H1 (cell line): Measurements from ENCODE around the gene DYDC1. TPM values are rescaled to one million over a fixed set of nuclear protein-coding genes. Genes with fewer than 3 reads are reported as not detected.

Source experiments
- EGR1 ChIP-seq: IDR thresholded peaks from 2 replicates; pipeline ENCODE4 v1.6.1; 2011; ENCODE audit warnings: low read depth, low read length, borderline replicate concordance
- PHF8 ChIP-seq: fragments of 200-600 bp; sonication (generic); conservative IDR thresholded peaks from 2 replicates; pipeline ENCODE4 v1.7.1; 2012; ENCODE audit warnings: low read depth, mild to moderate bottlenecking, inconsistent platforms, low read length, moderate library complexity
- TCF12 ChIP-seq: IDR thresholded peaks from 2 replicates; pipeline ENCODE4 v1.6.1; 2011; ENCODE audit warnings: low read depth, mild to moderate bottlenecking, low read length
- polyA plus RNA-seq, 7 experiments: library from polyadenylated mRNA; depleted of rRNA in 3 of 7; stranded (reverse) in 5 of 7; unstranded in 2 of 7; fragments of >200 nt in 5 of 7; fragments of 200-250 nt in 2 of 7; gene quantifications; 1 replicate in 5 of 7; 2 replicates in 1 of 7; 4 replicates in 1 of 7; pipeline versions ENCODE4 v1.2.1 to v1.2.3, GENCODE V29; 2011 to 2013; ENCODE audit warnings: missing spikeins in 2 of 7, mixed read lengths in 2 of 7
- total RNA-seq: library from RNA; stranded (reverse); fragmentation: NEBNext Ultra II Directional; extraction: Animal tissue kit (Norgen Biotek cat#: 25700); gene quantifications from 2 replicates; pipeline ENCODE4 v1.2.1, GENCODE V29; 2021

The DYDC1 gene
- total and polyA plus RNA-seq, 2 of the 8 experiments (the other 6 are each of a cell fraction or from before 2014, with no cell fraction given), result not detected

- TF ChIP-seq PHF8, result no peak
- no peak for TF ChIP-seq TCF12
- no peak for TF ChIP-seq EGR1
Measured at GRCh38 chr10:80323311-80323710, 33.2 kb downstream of the DYDC1 start (continued).
